ENCODE measurements around the gene CRACR2B. TPM values are rescaled to one million over a fixed set of nuclear protein-coding genes. Genes with fewer than 3 reads are reported as not detected.

CRACR2B gene
- total and polyA plus RNA-seq, 2 of the 13 experiments (the other 11 are each of a cell fraction or from before 2014, with no cell fraction given): 14.9 to 21.0 TPM

DNA sequence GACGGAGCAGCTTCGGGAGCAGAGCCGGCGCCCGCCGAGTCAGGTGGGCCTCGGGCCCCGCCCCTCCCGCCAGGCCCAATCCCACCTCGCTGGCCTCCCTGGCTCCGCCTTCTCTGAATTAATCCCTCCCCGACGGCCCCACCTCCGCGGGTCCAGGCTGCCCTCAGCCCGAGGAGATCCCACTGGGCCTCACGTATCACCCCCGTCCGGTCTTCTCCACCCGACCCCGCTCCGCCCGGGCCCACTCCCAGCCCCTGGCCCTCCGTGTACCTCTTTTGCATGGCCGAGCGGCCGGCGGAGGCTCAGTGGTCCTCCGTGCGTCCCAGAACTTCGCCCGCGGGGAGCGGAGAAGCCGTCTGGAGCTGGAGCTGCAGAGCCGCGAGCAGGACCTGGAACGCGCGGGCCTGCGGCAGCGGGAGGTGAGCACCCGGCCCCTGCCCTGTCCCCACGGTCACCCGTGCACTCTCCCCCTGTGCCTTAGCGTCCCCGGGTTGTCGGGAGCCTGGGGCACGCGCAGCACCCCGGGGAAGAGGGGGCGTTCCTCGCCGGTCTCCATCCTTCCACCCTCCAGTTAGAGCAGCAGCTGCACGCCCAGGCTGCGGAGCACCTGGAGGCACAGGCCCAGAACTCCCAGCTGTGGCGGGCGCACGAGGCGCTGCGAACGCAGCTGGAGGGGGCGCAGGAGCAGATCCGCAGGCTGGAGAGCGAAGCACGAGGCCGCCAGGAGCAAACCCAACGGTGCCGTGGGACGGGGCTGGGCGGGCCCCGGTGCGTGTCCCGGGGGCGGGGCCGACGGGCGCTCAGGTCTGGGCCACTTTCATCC lies 2.8 kb downstream of the CRACR2B start (continued):
- TF ChIP-seq EZH2 (conservative IDR thresholded peaks at IDR 0.05; ENCODE audit: low read depth, low read length) (no peak), ZNF232 (CRISPR knock-in tag; IDR thresholded peaks at IDR 0.05; ENCODE audit: borderline replicate concordance) (no peak), ZNF607 (CRISPR knock-in tag; IDR thresholded peaks at IDR 0.05; ENCODE audit: borderline replicate concordance) (no peak), DNMT1 (CRISPR knock-in tag; IDR thresholded peaks at IDR 0.05) (no peak; the same call in 1 of the 2 replicates), ZNF614 (CRISPR knock-in tag; IDR thresholded peaks at IDR 0.05; ENCODE audit: borderline replicate concordance) (0 out of 2 replicates have a peak, but pooled peaks have one; percentile 35), ZNF616 (CRISPR knock-in tag; IDR thresholded peaks at IDR 0.05; ENCODE audit: low read depth) (peak; percentile 80; the same call in 1 of the 2 replicates)

DNA sequence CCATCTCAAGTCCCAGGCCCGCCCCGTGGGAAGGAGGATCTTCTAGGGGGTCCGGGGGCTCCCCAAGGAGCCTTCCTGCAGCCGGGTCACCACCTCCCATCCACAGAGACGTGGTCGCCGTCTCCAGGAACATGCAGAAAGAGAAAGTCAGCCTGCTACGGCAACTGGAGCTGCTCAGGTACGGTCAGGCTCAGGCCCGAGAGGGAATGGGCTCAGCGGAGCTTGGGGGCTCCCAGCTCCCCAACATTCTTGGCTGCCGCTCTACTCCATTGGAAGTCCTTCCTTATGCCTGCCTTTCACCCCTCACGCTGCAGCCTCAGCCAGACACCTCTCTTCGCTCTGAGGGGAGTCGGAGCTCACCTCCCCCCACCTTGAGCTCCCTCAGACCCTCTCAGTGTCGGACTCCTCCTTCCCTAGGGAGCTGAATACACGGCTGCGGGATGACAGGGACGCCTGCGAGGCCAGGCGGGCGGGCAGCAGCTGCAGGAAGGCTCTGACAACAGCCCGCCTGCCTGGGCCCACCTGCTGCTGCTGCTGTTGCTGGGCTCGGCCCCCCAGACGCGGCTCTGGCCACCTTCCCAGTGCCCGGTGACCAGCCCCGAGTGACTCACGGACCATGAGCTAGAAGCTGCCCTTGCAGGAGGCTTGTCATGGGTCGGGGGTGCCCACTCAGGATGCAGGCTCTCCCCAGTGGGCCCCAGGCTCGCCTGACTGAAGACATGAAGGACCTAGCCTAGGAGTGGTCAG lies 3.6 kb downstream of the CRACR2B start:
- peaks cover 71% of the 10 kb centered on the region for H3K4me1 ChIP-seq (ENCODE audit: insufficient read depth, low read length)
- in situ Hi-C loops (cut with HindIII; ENCODE audit: extremely low pct_ligation_motif_present, low pct_unique_long_range_greater_than_20kb): no loop called here
- no peaks in the 10 kb centered on the region for H3K9me3 ChIP-seq (ENCODE audit: low read length)
- no peak overlapping the region for H3K27ac ChIP-seq (ENCODE audit: extremely low read length, insufficient read depth, low read length)
- DNase-seq (ENCODE audit: low spot score) (no peak), FAIRE-seq (no peak), ATAC-seq (no peak)
- no peak for TF ChIP-seq ZNF121 (CRISPR knock-in tag; IDR thresholded peaks at IDR 0.05)
- no peak for TF ChIP-seq CHCHD3 (CRISPR knock-in tag; IDR thresholded peaks at IDR 0.05)
- TF ChIP-seq ARNT2 (CRISPR knock-in tag; IDR thresholded peaks at IDR 0.05; ENCODE audit: low read depth): peak; percentile 5; the same call in 1 of the 2 replicates
- peak; percentile 9 for TF ChIP-seq ZNF883 (CRISPR knock-in tag; IDR thresholded peaks at IDR 0.05; ENCODE audit: not compliant biosample characterization)
- TF ChIP-seq IKZF4 (CRISPR knock-in tag; IDR thresholded peaks at IDR 0.05; ENCODE audit: borderline replicate concordance, low read depth, not compliant biosample characterization): no peak
- TF ChIP-seq ZSCAN21 (CRISPR knock-in tag; IDR thresholded peaks at IDR 0.05; ENCODE audit: borderline replicate concordance): 0 out of 2 replicates have a peak, but pooled peaks have one; percentile 1
- no peak for TF ChIP-seq MYC (CRISPR knock-in tag; IDR thresholded peaks at IDR 0.05; ENCODE audit: borderline replicate concordance)
- TF ChIP-seq, protein P1, sequence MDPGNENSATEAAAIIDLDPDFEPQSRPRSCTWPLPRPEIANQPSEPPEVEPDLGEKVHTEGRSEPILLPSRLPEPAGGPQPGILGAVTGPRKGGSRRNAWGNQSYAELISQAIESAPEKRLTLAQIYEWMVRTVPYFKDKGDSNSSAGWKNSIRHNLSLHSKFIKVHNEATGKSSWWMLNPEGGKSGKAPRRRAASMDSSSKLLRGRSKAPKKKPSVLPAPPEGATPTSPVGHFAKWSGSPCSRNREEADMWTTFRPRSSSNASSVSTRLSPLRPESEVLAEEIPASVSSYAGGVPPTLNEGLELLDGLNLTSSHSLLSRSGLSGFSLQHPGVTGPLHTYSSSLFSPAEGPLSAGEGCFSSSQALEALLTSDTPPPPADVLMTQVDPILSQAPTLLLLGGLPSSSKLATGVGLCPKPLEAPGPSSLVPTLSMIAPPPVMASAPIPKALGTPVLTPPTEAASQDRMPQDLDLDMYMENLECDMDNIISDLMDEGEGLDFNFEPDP (CRISPR knock-in tag; conservative IDR thresholded peaks at IDR 0.05): no peak
- no peak for TF ChIP-seq ZNF543 (CRISPR knock-in tag; IDR thresholded peaks at IDR 0.05)
- peak overlapping the region; percentile 87 for H3K4me2 ChIP-seq (ENCODE audit: low read depth, low read length)
- intact Hi-C loops (cut with micrococcal nuclease; ENCODE audit: unreplicated experiment): no loop called here
- H3K36me3 ChIP-seq (replicated peaks in 1 of 2; ENCODE audit: control insufficient read depth in 1 of 2, insufficient read depth in 2 of 2, low read length in 2 of 2): peaks cover 0 to under 1% of the 10 kb centered on the region in 2 experiments; a peak in 1 of 5 replicates
- H3K79me2 ChIP-seq (ENCODE audit: insufficient read depth, low read length): peaks cover 11% of the 10 kb centered on the region
- WGBS (ENCODE audit: low lambda C conversion rate): 60% methylated on average over 17 of the region's 31 CpGs
- H2AFZ ChIP-seq (ENCODE audit: low read length): no peak overlapping the region
- no TSS peak for BruUV-seq (replicated peaks)
- H4K20me1 ChIP-seq (ENCODE audit: insufficient read depth, low read length): peaks cover 7% of the 10 kb centered on the region; the same call in 1 of the 2 replicates
- H3K9ac ChIP-seq (ENCODE audit: insufficient read depth, low read depth, low read length): peak overlapping the region; percentile 37; the same call in 1 of the 2 replicates
- CTCF ChIA-PET (ENCODE audit: low intra/inter-chr PET ratio, low total read pairs): no interaction called here
- POLR2A ChIA-PET: interaction anchor here (1.0 to 16.1 kb wide), 5 partner anchors 10 to 54 kb away, joined by 3 to 264 read pairs (median 18); partner anchors contain the start of genes PNPLA2, POLR2L, RPLP2 and TSPAN4
- peak overlapping the region; percentile 28 to 81 (median 49); a peak in 3 of 6 replicates for H3K4me3 ChIP-seq (replicated peaks in 1 of 3; ENCODE audit: insufficient read depth in 1 of 3, low read depth in 2 of 3, low read length in 3 of 3)
- H3K27me3 ChIP-seq (ENCODE audit: control insufficient read depth in 1 of 2, insufficient read depth in 2 of 2, low read length in 2 of 2): no peaks in the 10 kb centered on the region

Data from HepG2 (cell line).